Fibroblast of skin of right quadriceps (primary cell): ENCODE measurements around the gene CHAC2.
"Not testable (repeated sequence)": the region's sequence is repeated elsewhere in the genome, so short reads cannot be mapped to it uniquely, and the experiment has no call there.

ENCODE experiments used
- DNase-seq: peaks from one replicate; pipeline ENCODE4 v3.0.0-alpha.2; 2013

CHAC2 gene

DNA sequence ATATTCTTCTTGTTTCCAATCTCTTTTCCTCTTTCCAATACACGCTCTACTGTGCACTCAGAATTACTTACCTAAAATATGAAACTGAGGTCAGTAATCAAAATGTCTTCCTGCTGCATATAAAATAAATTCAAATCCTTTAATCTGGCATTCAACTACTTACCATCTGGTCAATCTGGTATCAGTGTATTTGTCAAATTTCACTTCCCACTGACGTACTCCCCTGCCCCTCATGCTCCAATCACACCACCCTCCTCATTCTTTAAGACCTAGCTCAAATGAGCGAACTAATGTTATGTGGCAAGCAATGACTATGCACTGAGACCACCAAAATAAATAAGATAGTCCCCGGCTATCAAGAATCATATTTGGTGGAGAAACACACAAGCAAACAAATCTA lies 12.5 kb downstream of the CHAC2 start:
- DNase-seq: no peak

GRCh38 chr2:53782676-53783075 lies 15.1 kb downstream of the CHAC2 start:
- DNase-seq: no peak

GRCh38 chr2:53784436-53784835 lies 16.8 kb downstream of the CHAC2 start:
- DNase-seq: peak; percentile 11

DNA sequence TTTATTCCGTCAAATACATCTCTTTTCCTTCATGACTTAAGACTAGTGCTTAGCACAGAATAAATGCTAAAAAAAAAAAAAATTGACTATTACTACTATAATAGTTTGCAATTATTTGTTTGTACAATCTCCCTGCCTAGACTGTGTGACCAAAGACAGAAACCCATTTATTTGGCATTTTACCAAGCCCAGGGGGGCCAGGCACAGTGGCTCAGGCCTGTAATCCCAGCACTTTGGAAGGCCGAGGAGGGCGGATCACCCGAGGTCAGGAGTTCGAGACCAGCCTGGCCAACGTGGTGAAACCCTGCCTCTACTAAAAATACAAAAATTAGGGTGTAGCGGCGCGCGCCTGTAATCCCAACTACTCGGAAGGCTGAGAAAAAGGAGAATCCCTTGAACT lies 17.8 kb downstream of the CHAC2 start:
- DNase-seq: no peak

DNA sequence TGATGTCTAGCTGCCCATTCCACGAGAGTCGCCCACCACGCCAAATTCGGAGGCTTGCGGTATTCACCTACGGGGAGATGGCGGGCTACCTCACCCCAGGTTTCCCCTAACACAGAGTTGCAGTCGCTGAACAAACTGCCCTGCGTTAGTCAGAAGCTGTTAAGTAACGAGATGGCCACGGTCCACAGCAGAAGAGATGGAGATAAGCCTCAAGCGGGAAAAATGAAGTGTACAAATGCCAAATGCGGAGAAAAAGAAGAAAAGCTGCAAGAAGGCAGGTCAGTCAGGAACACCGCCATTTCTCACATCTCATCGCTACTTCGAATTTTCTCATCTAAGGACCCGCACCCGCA lies 18.7 kb downstream of the CHAC2 start:
- DNase-seq: peak; percentile 27

GRCh38 chr2:53786705-53787613 lies 19.4 kb downstream of the CHAC2 start, which contains the start of the genes ASB3 and ERLEC1:
TSS of gene ASB3 (minus strand) at chr2:53786953. CDS start at chr2:53765572, 21,381 bp downstream.
TSS of gene ERLEC1 (plus strand) at chr2:53787044. CDS start at chr2:53787211, 167 bp downstream.
- peak; percentile 92 for DNase-seq

DNA sequence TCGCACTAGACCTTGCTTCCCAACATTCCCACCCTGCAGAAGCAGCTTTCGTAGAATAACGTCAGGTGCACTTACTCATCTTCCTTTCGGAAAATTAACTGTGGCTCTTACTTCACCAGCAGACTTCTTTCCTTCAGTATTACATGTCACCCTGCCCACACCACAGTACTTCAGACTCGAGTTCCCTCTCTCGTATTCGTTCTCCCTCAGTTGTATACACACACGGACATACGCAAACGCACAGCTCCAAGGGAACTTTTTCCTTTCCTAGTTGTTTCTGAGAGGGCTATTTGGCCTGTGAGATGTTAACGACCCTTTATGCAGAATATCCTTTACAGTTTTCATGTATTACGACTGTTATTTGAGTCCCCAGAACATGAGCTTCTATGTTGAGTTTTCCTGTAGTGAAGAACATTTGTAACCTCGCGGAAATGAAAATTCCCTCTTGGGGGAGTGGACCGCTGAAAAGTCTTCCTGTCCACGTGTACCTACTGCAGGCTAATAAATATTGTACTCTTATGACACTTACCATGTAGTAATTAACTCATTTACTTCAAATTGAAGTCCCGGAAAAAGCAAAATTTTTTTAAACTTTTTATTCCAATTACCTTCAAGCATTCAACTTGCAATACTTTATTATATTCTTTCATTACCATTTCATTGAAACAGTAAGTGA lies 20.1 kb downstream of the CHAC2 start:
- peak; percentile 8 for DNase-seq

- DNase-seq: no peak
Measured at GRCh38 chr2:53793261-53793660, 25.7 kb downstream of the CHAC2 start.

GRCh38 chr2:53793821-53794220 lies 26.2 kb downstream of the CHAC2 start:
- no peak for DNase-seq

- no peak for DNase-seq
Measured at GRCh38 chr2:53801547-53801946, 33.9 kb downstream of the CHAC2 start.

GRCh38 chr2:53802617-53803151 lies 35.1 kb downstream of the CHAC2 start:
- DNase-seq: no peak

GRCh38 chr2:53811601-53812000 lies 44.0 kb downstream of the CHAC2 start:
- DNase-seq: no peak

GRCh38 chr2:53813151-53813550 lies 45.5 kb downstream of the CHAC2 start:
- no peak for DNase-seq

GRCh38 chr2:53818854-53819435 lies 51.3 kb downstream of the CHAC2 start:
- no peak for DNase-seq

DNA sequence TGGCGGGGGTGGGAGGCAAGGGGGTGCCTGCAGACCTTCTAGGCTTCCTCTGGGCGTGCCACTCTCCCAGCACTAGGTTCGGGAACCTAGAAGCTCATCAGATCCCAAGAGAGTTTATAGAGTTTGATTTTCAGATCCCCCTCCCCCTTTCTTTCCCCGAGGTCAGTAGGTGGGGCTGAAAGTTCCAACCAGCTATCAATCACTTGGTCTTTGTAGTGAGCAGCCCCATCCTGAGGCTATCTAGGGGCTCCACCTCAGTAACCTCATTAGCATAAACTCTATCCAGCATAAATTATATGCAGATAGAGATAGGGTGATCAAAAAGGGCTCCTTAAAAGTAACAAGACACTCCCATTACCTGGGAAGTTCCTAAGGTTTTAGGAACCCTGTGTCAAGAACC lies 52.0 kb downstream of the CHAC2 start:
- DNase-seq: no peak

DNA sequence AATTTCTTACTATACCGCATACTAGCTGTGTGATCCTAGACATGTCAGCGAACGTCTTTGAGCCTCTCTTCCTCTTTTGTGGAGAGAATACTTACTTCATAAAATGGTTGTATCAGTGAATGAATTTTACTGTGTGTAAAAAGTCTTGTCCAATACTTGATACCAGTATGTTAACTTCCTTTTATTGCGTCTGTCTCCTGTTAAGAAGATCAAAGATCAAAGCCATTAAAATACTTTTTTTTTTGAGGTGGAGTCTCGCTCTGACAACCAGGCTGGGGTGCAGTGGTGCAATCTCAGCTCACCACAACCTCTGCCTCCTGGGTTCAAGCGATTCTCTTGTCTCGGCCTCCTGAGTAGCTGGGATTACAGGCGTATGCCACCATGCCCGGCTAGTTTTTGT lies 52.4 kb downstream of the CHAC2 start:
- DNase-seq: no peak

DNA sequence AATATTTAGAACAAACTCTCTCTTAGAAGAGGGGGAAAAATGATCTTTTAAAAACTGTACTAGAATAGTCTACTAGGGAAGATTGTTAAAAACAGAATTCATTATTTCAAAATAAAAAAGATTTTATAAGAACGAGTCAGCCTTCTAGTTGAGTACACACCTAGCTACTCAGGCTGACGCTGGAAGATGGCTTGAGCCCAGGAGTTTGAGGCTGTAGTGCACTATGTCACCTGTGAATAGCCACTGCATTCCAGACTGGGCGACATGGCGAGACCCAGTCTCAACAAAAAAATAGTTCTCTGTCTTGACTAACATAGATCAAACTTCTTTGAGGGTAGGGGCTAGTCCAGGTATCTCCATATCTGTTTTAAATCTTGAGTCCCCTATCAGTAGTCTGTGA lies 53.1 kb downstream of the CHAC2 start:
- DNase-seq: no peak

- no peak for DNase-seq
Measured at GRCh38 chr2:53821810-53822209, 54.2 kb downstream of the CHAC2 start.

- not testable (repeated sequence) for DNase-seq
Measured at GRCh38 chr2:53823639-53824038, 56.0 kb downstream of the CHAC2 start.
